Measurements from ENCODE around the gene ZNF710. TPM values are rescaled to one million over a fixed set of nuclear protein-coding genes. Genes with fewer than 3 reads are reported as not detected.

Gene ZNF710
- total RNA-seq, 4 donors from 2014 or later = 7.3 to 13.2 (median 11.4) TPM

DNA sequence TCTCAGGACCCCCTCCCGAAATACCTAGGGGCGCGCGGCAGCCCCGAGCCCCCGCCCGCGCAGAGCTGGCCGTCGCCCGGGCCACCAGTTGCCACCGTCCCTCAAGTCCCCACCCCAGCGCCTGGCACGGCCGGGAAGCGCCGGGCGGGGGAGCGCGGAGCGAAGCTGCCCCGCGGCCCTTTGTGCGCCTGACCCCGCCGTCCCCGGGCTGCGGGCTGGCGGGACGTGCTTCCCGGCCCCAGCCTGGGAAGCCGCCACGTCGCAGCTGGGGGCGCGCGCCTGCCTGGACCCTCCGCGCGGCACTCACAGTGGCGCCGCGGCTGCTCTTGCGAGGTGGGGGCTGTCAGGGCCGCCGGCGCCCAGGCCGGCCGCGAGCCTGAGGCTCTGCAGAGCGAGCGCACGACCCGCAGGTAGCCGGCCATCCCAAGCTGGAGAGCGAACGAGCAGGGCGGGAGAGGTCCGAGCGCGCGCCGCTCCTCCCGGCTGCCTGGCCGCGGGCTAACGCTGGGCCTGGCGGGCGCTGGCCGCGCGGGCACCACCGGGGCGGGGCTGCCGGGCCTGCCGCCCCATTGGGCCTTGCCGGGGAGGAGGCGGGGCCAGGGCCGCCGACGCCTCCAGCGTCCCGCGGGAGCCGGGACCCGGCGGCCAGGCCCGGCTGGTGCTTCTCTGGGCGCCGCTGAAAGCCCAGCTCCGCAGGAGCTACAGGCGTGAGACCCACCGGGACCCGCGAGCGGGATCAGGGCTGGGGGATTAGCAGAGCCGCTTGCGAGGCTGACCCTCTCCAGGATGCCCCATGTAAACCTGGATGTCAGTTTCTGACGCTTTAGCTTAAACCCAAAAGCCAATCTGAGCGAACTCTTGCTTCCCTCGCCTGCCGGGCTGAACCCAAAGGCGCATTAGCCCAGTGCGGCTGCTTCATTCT, 101.1 kb downstream of the ZNF710 start, which contains the start of gene IDH2:
TSS of gene IDH2 (minus strand) at position 500 of the 922 bp plus-strand sequence. CDS start at position 422, 78 bp downstream.
- Histone ChIP-seq H3K27me3 (no peaks in the 10 kb centered on the region), H3K9me3 (no peaks in the 10 kb centered on the region), H3K4me3 (peak within 1 kb of the TSS; percentile 88 to 98), H3K4me1 (peaks cover 3 to 94% (median 38%) of the 10 kb centered on the region in 3 donors), H3K36me3 (no peaks in the 10 kb centered on the region), H3K27ac (peak within 1 kb of the TSS; percentile 96 to 100 (median 96))
- WGBS, 2 donors (ENCODE audit: low coverage in 1 of 2) = no CpG with 5 or more reads among the region's 104 CpGs
- ATAC-seq = peak; percentile 91
- no peak for TF ChIP-seq EP300 (IDR thresholded peaks at IDR 0.05)
- peak; percentile 70 for TF ChIP-seq POLR2AphosphoS5 (IDR thresholded peaks at IDR 0.05)
- peak; percentile 93 to 97 for TF ChIP-seq POLR2A (IDR thresholded peaks at IDR 0.05)
- TF ChIP-seq, protein P1, sequence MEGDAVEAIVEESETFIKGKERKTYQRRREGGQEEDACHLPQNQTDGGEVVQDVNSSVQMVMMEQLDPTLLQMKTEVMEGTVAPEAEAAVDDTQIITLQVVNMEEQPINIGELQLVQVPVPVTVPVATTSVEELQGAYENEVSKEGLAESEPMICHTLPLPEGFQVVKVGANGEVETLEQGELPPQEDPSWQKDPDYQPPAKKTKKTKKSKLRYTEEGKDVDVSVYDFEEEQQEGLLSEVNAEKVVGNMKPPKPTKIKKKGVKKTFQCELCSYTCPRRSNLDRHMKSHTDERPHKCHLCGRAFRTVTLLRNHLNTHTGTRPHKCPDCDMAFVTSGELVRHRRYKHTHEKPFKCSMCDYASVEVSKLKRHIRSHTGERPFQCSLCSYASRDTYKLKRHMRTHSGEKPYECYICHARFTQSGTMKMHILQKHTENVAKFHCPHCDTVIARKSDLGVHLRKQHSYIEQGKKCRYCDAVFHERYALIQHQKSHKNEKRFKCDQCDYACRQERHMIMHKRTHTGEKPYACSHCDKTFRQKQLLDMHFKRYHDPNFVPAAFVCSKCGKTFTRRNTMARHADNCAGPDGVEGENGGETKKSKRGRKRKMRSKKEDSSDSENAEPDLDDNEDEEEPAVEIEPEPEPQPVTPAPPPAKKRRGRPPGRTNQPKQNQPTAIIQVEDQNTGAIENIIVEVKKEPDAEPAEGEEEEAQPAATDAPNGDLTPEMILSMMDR (IDR thresholded peaks at IDR 0.05) = peak in 1 of 4 experiments; percentile 14

DNA sequence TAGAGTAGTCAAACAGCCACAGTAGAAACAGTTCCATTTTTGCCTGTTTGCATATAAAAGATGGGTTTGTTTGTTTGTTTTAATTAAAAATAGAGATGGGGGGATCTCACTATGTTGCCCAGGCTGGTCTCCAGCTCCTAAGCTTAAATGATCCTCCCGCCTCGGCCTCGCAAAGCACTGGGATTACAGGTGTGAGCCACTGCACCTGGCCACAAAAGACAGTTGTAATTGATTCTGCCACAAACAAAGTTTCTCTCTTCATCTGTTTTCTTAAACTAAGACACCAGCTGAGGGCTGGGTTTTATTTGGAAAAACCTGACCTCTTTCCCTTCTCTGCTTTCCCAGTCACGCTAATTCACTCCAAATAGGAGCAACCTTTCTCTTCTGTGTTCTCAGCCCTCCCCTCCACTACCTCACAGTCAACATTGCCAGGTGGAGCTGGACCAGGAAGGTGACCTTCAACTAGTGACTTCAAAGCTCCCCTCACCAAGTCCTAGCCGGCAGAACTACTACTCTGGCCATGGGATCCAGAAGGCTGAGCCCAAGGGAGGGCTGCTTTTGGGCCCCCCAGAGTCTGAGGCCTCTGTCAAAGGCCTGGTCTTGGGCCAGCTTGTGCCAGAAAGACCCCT, 102.7 kb downstream of the ZNF710 start:
- no peaks in the 10 kb centered on the region for H3K36me3 ChIP-seq
- H3K4me3 ChIP-seq = no peak overlapping the region
- H3K9me3 ChIP-seq = no peaks in the 10 kb centered on the region
- H3K4me1 ChIP-seq = peaks cover 0 to 80% (median 27%) of the 10 kb centered on the region in 3 donors
- TF ChIP-seq EP300 (IDR thresholded peaks at IDR 0.05) (no peak), POLR2AphosphoS5 (IDR thresholded peaks at IDR 0.05) (no peak), POLR2A (IDR thresholded peaks at IDR 0.05) (no peak)
- TF ChIP-seq, protein P1 (IDR thresholded peaks at IDR 0.05) = no peak
- H3K27me3 ChIP-seq = no peaks in the 10 kb centered on the region
- H3K27ac ChIP-seq = peak overlapping the region; percentile 13 to 100 (median 96)
- WGBS, 2 donors (ENCODE audit: low coverage in 1 of 2) = 54 to 82% methylated on average over 4 of the region's 5 CpGs
- ATAC-seq = no peak

DNA sequence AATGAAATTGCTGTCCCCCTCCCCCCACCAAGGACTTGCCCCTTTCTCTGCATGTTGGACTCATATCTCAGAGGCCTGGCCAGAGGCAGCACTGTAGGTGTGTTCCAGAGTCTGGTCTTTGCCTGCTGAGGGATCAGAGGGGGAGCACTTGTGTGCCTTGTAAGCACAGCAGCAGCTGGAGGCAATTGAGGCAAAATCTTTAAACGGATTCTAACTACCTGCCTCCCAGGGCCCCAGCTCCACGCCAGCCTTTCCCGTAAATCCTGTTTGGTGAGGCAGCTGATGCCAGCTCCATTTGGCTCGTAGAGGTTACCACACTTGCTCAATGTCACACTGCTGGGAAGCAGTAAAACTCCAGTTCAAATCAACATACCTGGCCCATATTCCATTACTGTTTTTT, 103.4 kb downstream of the ZNF710 start:
- 39 to 89% methylated on average over 3 of the region's 4 CpGs for WGBS, 2 donors (ENCODE audit: low coverage in 1 of 2)
- Histone ChIP-seq H3K9me3 (no peaks in the 10 kb centered on the region), H3K27ac (peak overlapping the region in 3 of 4 donors; percentile 96 to 100 (median 96)), H3K4me3 (no peak overlapping the region), H3K27me3 (no peaks in the 10 kb centered on the region), H3K36me3 (no peaks in the 10 kb centered on the region), H3K4me1 (peaks cover 0 to 73% (median 20%) of the 10 kb centered on the region in 3 donors)
- no peak for TF ChIP-seq POLR2AphosphoS5 (IDR thresholded peaks at IDR 0.05)
- no peak for TF ChIP-seq EP300 (IDR thresholded peaks at IDR 0.05)
- TF ChIP-seq, protein P1 (IDR thresholded peaks at IDR 0.05) = no peak
- TF ChIP-seq POLR2A (IDR thresholded peaks at IDR 0.05) = no peak
- ATAC-seq = no peak

DNA sequence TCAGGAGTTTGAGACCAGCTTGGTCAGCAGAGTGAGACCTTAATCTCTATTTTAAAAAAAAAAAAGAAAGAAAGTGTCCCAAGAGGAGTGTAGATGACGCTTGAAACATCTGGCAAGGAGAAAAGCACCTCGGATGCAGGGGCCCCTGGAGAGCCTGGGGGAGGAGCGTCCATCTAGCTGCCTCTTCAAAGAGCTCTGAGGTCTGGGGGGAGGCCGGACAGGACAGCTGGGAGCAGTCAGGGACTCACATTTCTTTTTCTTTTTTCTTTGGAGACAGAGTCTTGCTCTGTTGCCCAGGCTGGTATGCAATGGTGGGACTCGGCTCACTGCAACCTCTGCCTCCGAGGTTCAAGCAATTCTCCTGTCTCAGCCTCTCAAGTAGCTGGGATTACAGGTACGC, 104.4 kb downstream of the ZNF710 start:
- TF ChIP-seq, protein P1 (IDR thresholded peaks at IDR 0.05) = no peak
- TF ChIP-seq EP300 (IDR thresholded peaks at IDR 0.05) (no peak), POLR2AphosphoS5 (IDR thresholded peaks at IDR 0.05) (no peak), POLR2A (IDR thresholded peaks at IDR 0.05) (no peak)
- Histone ChIP-seq H3K4me3 (no peak overlapping the region), H3K27ac (peak overlapping the region in 3 of 4 donors; percentile 96 to 100 (median 96)), H3K36me3 (no peaks in the 10 kb centered on the region), H3K9me3 (no peaks in the 10 kb centered on the region), H3K4me1 (peaks cover 0 to 63% (median 16%) of the 10 kb centered on the region in 3 donors), H3K27me3 (no peaks in the 10 kb centered on the region)
- 66 to 86% methylated on average over 5 to 6 of the region's 7 CpGs for WGBS, 2 donors (ENCODE audit: low coverage in 1 of 2)
- ATAC-seq = no peak
